Transverse colon (tissue), 4 donors: Measurements from ENCODE around the gene ABCG1. TPM values are rescaled to one million over a fixed set of nuclear protein-coding genes. Genes with fewer than 3 reads are reported as not detected.

Source experiments
- DNase-seq: peaks from one replicate; pipeline ENCODE4 v3.0.0-alpha.2; 2019
- H3K27ac ChIP-seq, 4 donors: fragments of 200-600 bp; sonication (generic); 2 replicates each; pipeline ENCODE4 v1.5.1; 2016 to 2018; ENCODE audit warnings: inconsistent platforms in 4 of 4
- H3K27me3 ChIP-seq: fragments of 200-600 bp; sonication (generic); 2 replicates; pipeline ENCODE4 v1.5.1; 2017; ENCODE audit warnings: inconsistent platforms
- H3K36me3 ChIP-seq, 4 donors: fragments of 200-600 bp; sonication (generic); 2 replicates each; pipeline ENCODE4 v1.5.1; 2017 to 2019; ENCODE audit warnings: inconsistent platforms in 4 of 4
- H3K4me1 ChIP-seq, 4 donors: fragments of 200-600 bp; sonication (generic); 2 replicates each; pipeline ENCODE4 v1.5.1; 2017 to 2020; ENCODE audit warnings: inconsistent platforms in 4 of 4
- H3K4me3 ChIP-seq, 4 donors: fragments of 200-600 bp; sonication (generic); 1 replicate in 1 of 4; 2 replicates in 3 of 4; pipeline versions ENCODE4 v1.5.1 to v1.6.1; 2017 to 2019; ENCODE audit warnings: inconsistent platforms in 4 of 4
- H3K9me3 ChIP-seq, 2 donors: fragments of 200-600 bp; sonication (generic); 2 replicates each; pipeline ENCODE4 v1.5.1; 2017 to 2019; ENCODE audit warnings: inconsistent platforms in 2 of 2
- CTCF ChIP-seq, 5 experiments: fragments of 200-600 bp in 3 of 5; fragments of 450-650 bp in 2 of 5; sonication (generic) in 3 of 5; IDR thresholded peaks; 1 replicate in 2 of 5; 2 replicates in 3 of 5; pipeline ENCODE4 v1.5.1; 2016 to 2017; ENCODE audit warnings: antibody characterized with exemption in 5 of 5, inconsistent platforms in 3 of 5, mild to moderate bottlenecking in 2 of 5, moderate library complexity in 1 of 5
- EP300 ChIP-seq: sonication (generic); formaldehyde crosslinking; IDR thresholded peaks from one replicate; pipeline ENCODE4 v1.6.1; 2017; ENCODE audit warnings: antibody characterized with exemption, low read depth
- POLR2A ChIP-seq: fragments of 450-650 bp; IDR thresholded peaks from one replicate; pipeline ENCODE4 v1.6.1; 2016; ENCODE audit warnings: antibody characterized with exemption, mild to moderate bottlenecking, moderate library complexity
- POLR2AphosphoS5 ChIP-seq, 3 donors: sonication (generic); formaldehyde crosslinking; IDR thresholded peaks; one replicate each; pipeline ENCODE4 v1.6.1; 2016; ENCODE audit warnings: antibody characterized with exemption in 3 of 3
- WGBS, 2 donors: methylation state at CpG; one replicate each; pipeline ENCODE4 v1.1.5; 2018; ENCODE audit warnings: low coverage in 1 of 2; 5-methylcytosine and 5-hydroxymethylcytosine counted together
- in situ Hi-C, 4 donors: fragments of 200-750 bp; cut with MboI; loops; one replicate each; pipeline versions ENCODE4 v1.15.0 to v1.15.1; 2017; ENCODE audit warnings: low sequenced_read_pairs in 3 of 4, low pct_ligation_motif_present in 1 of 4, low pct_unique_long_range_greater_than_20kb in 1 of 4
- intact Hi-C: fragments of 100-400 bp; cut with DNase I; formaldehyde crosslinking; loops from one replicate; pipeline ENCODE4 v1.15.1; 2023; ENCODE audit warnings: low total_unique reads
- total RNA-seq, 4 donors: library from RNA; depleted of rRNA; stranded (reverse); fragments of >200 nt; gene quantifications; one replicate each; pipeline ENCODE4 v1.1.0, GENCODE V29; 2016

Gene ABCG1
- total RNA-seq, 4 donors from 2014 or later, result 17.1 to 67.7 (median 53.2) TPM

- intact Hi-C loops, result no loop called here
Measured at GRCh38 chr21:42320791-42321190, 101.9 kb downstream of the ABCG1 start.

GRCh38 chr21:42321231-42321630, 102.3 kb downstream of the ABCG1 start:
- H3K4me3 ChIP-seq, result no peak overlapping the region
- DNase-seq, result no peak
- in situ Hi-C loops (loop anchor here in 2 of 4 donors (5.0 to 25.0 kb wide), 2 partner anchors 51 to 241 kb away; no protein-coding TSS in a partner anchor), intact Hi-C loops (no loop called here)
- no peak for TF ChIP-seq EP300
- H3K27me3 ChIP-seq, result peaks cover 3% of the 10 kb centered on the region
- no peak overlapping the region for H3K27ac ChIP-seq
- 93% methylated on average over 10 of the region's 10 CpGs; no CpG with 5 or more reads in 1 of the 2 donors for WGBS, 2 donors
- H3K4me1 ChIP-seq, result peaks cover 0 to 27% (median 14%) of the 10 kb centered on the region in 4 donors
- no peaks in the 10 kb centered on the region for H3K9me3 ChIP-seq
- H3K36me3 ChIP-seq, result no peaks in the 10 kb centered on the region

More at GRCh38 chr21:42320791-42321190, 101.9 kb downstream of the ABCG1 start:
- DNase-seq, result no peak
- Histone ChIP-seq H3K27ac (no peak overlapping the region), H3K9me3 (no peaks in the 10 kb centered on the region), H3K4me1 (peaks cover 0 to 28% (median 17%) of the 10 kb centered on the region in 4 donors), H3K36me3 (no peaks in the 10 kb centered on the region), H3K27me3 (peaks cover 3% of the 10 kb centered on the region), H3K4me3 (no peak overlapping the region)
- TF ChIP-seq POLR2A, result no peak
- TF ChIP-seq EP300, result no peak
- no peak for TF ChIP-seq CTCF (IDR thresholded peaks at IDR 0.05)
- TF ChIP-seq POLR2AphosphoS5 (IDR thresholded peaks at IDR 0.05), result no peak
- 80 to 94% methylated on average over 1 to 8 of the region's 8 CpGs for whole genome bisulfite sequencing, 2 donors
- in situ Hi-C loops, result loop anchor here in 2 of 4 donors (5.0 to 25.0 kb wide), 2 partner anchors 52 to 242 kb away; no protein-coding TSS in a partner anchor

GRCh38 chr21:42321845-42322244, 102.9 kb downstream of the ABCG1 start:
- Histone ChIP-seq H3K4me1 (peaks cover 0 to 23% (median 8%) of the 10 kb centered on the region in 4 donors), H3K27ac (no peak overlapping the region), H3K9me3 (no peaks in the 10 kb centered on the region), H3K36me3 (no peaks in the 10 kb centered on the region), H3K27me3 (peaks cover 3% of the 10 kb centered on the region), H3K4me3 (no peak overlapping the region)
- no peak for DNase-seq
- TF ChIP-seq CTCF (IDR thresholded peaks at IDR 0.05) (no peak), POLR2AphosphoS5 (IDR thresholded peaks at IDR 0.05) (no peak)
- in situ Hi-C loops (loop anchor here in 2 of 4 donors (5.0 to 25.0 kb wide), 2 partner anchors 50 to 240 kb away; no protein-coding TSS in a partner anchor), intact Hi-C loops (no loop called here)
- whole genome bisulfite sequencing, 2 donors, result 78% methylated on average over 4 of the region's 4 CpGs; no CpG with 5 or more reads in 1 of the 2 donors

GRCh38 chr21:42324896-42325295, 106.0 kb downstream of the ABCG1 start:
- Histone ChIP-seq H3K36me3 (no peaks in the 10 kb centered on the region), H3K27ac (no peak overlapping the region), H3K4me1 (peaks cover 0 to 6% (median under 1%) of the 10 kb centered on the region in 4 donors), H3K27me3 (peaks cover 3% of the 10 kb centered on the region), H3K9me3 (no peaks in the 10 kb centered on the region), H3K4me3 (no peak overlapping the region)
- no peak for DNase-seq
- in situ Hi-C loops (loop anchor here in 2 of 4 donors (5.0 to 25.0 kb wide), 2 partner anchors 47 to 237 kb away; no protein-coding TSS in a partner anchor), intact Hi-C loops (no loop called here)
- no peak for TF ChIP-seq POLR2A
- no peak for TF ChIP-seq POLR2AphosphoS5 (IDR thresholded peaks at IDR 0.05)
- no peak for TF ChIP-seq CTCF (IDR thresholded peaks at IDR 0.05)
- TF ChIP-seq EP300, result no peak
- 67 to 90% methylated on average over 1 to 6 of the region's 6 CpGs for WGBS, 2 donors
